ENCODE results near the gene CA10.

CA10 gene

DNA sequence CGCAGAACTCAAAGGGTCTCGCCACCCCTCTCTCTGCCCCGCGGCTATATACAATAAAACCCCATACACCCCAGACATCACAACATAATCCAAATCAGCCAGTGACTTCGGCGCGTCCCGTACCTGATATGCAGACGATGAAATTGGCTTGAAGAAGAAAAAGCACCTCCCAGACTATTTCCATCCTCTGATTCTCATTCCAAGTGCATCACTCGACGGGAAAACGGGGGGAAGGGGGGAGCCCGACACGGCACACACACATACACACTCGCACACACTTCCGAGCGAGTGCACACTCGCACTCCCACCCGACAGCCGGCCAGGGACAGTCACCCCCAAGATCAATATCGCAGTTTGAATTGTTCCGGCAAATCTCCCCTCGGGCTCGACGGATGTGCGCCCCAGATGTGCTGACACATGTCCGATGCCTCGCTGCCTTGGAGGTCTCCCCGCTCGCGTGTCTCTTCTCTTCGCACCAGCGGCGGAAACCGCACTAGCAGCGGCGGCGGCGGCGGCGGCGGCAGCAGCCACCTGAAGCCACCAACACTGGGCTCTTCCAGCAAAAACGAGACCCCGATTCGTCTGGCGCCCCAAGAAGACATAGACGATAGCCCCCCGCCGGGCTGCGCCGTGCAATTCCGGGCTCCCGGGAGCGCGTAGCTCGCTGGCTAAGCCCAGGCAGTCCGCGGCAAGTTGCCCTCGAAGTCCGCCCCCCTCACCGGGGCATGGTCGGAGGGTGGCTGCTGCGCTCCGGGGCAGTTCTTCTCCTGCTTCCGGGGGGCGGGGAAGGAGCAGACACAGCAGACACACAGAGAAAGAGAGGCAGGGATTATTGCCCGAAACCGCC lies 688 bp downstream of the CA10 start:
- DNase-seq (ENCODE audit: extremely low read depth, insufficient read length): no peak
- TF ChIP-seq, protein P1, sequence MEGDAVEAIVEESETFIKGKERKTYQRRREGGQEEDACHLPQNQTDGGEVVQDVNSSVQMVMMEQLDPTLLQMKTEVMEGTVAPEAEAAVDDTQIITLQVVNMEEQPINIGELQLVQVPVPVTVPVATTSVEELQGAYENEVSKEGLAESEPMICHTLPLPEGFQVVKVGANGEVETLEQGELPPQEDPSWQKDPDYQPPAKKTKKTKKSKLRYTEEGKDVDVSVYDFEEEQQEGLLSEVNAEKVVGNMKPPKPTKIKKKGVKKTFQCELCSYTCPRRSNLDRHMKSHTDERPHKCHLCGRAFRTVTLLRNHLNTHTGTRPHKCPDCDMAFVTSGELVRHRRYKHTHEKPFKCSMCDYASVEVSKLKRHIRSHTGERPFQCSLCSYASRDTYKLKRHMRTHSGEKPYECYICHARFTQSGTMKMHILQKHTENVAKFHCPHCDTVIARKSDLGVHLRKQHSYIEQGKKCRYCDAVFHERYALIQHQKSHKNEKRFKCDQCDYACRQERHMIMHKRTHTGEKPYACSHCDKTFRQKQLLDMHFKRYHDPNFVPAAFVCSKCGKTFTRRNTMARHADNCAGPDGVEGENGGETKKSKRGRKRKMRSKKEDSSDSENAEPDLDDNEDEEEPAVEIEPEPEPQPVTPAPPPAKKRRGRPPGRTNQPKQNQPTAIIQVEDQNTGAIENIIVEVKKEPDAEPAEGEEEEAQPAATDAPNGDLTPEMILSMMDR (IDR thresholded peaks at IDR 0.05; ENCODE audit: insufficient read depth, low read length, poor library complexity, severe bottlenecking): no peak
- H3K4me3 ChIP-seq (replicated peaks; ENCODE audit: low read depth, low read length): no peak overlapping the region
- H3K27me3 ChIP-seq (replicated peaks; ENCODE audit: control insufficient read depth, insufficient read depth, low read length): no peaks in the 10 kb centered on the region
- H3K36me3 ChIP-seq (ENCODE audit: control insufficient read depth, insufficient read depth, low read length): no peaks in the 10 kb centered on the region

DNA sequence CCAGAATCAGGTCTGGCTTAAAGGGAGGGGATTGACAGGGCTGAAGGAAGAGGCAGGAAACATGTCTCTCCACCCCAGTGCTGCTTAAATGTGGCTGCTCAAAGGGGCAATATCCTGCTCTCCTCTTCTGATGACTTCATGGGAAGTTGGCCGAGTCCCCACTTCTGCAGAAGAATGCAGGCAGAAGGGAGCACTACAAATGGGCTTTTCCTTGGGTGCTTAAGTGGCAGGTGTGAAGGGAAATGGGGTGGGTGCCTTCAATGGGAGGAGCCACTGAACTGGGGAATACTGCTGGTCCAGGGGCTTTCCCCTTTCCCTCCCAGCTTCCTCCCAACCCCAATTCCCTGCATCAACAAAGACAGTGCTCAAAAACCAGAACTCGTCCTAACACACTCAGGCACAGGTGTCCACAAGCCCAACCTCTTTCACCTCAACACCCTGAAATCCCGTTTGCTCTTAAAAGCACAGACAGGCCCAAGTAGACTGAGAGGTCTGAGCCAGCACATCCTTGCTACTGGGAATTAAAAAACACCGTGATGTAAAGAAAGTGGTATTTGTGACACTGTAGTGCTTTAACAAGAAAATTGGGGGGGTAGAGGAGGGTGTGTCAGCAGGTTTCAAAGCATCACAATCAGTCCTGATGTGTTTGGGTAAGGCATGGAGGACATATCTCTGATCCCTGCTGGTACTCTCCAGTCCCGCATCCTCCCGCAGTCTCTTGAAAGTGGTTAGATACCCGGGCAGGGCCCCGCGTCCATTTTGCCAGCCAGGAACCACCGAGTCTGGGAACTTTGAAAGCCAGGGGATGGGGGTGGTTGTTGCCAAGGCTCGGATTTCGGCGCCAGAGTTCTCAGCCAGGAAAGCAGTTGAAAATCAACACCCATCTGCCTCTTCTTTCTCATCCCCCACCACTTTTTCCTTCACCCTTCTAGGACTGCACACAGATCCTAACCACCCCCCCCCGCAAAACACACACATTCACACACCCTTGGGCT lies 1.6 kb downstream of the CA10 start:
- DNase-seq (ENCODE audit: extremely low read depth, insufficient read length): no peak
- Histone ChIP-seq H3K36me3 (ENCODE audit: control insufficient read depth, insufficient read depth, low read length) (no peaks in the 10 kb centered on the region), H3K27me3 (replicated peaks; ENCODE audit: control insufficient read depth, insufficient read depth, low read length) (no peaks in the 10 kb centered on the region), H3K4me3 (replicated peaks; ENCODE audit: low read depth, low read length) (no peak overlapping the region)
- TF ChIP-seq, protein P1 (IDR thresholded peaks at IDR 0.05; ENCODE audit: insufficient read depth, low read length, poor library complexity, severe bottlenecking): no peak

DNA sequence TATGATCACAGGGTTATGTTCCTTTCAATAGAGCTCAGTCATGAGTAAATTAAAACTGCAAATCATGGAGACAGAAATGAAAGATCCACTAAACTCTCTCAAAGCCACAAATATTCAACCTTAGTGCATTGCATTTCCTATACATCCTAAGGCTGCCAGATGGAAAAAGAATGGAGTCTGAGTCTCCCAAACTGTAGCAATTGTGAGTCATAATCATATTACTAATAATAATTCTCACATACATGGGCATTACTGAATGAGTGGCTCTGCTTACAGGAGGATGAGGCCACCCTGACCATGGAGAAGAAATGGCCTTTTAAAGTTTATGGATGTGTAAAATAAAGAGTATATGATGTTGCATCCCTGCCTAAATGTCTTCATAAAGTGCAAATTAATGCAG lies 3.2 kb downstream of the CA10 start:
- DNase-seq (ENCODE audit: extremely low read depth, insufficient read length): no peak
- TF ChIP-seq, protein P1 (IDR thresholded peaks at IDR 0.05; ENCODE audit: insufficient read depth, low read length, poor library complexity, severe bottlenecking): no peak
- no peaks in the 10 kb centered on the region for H3K36me3 ChIP-seq (ENCODE audit: control insufficient read depth, insufficient read depth, low read length)
- no peak overlapping the region for H3K4me3 ChIP-seq (replicated peaks; ENCODE audit: low read depth, low read length)
- H3K27me3 ChIP-seq (replicated peaks; ENCODE audit: control insufficient read depth, insufficient read depth, low read length): no peaks in the 10 kb centered on the region

GRCh38 chr17:52154466-52154865 lies 4.0 kb downstream of the CA10 start:
- H3K4me3 ChIP-seq (replicated peaks; ENCODE audit: low read depth, low read length): no peak overlapping the region

DNA sequence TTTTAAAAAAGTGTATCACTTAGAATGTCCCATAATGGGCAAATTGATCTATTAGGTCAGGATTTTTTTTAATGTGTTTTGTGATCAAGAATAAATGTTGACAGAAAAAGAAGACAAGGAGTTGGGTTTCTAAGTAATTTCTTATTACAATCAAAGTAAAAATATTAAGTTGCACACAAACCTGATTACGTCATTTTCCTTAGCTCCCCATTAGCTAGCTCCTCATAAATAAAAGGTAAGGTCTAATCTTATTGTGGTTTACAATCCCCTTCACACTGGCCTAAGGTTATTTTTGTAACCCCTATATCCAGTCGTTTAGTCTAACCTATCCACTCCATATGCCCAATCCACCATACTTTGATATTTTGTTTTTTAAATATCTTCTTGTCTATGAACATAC lies 7.6 kb downstream of the CA10 start:
- Histone ChIP-seq H3K27me3 (replicated peaks; ENCODE audit: control insufficient read depth, insufficient read depth, low read length) (no peaks in the 10 kb centered on the region), H3K4me3 (replicated peaks; ENCODE audit: low read depth, low read length) (no peak overlapping the region), H3K36me3 (ENCODE audit: control insufficient read depth, insufficient read depth, low read length) (no peaks in the 10 kb centered on the region)
- TF ChIP-seq, protein P1 (IDR thresholded peaks at IDR 0.05; ENCODE audit: insufficient read depth, low read length, poor library complexity, severe bottlenecking): no peak
- DNase-seq (ENCODE audit: extremely low read depth, insufficient read length): no peak

More at GRCh38 chr17:52154466-52154865, 4.0 kb downstream of the CA10 start:
- no peaks in the 10 kb centered on the region for H3K36me3 ChIP-seq (ENCODE audit: control insufficient read depth, insufficient read depth, low read length)
- DNase-seq (ENCODE audit: extremely low read depth, insufficient read length): no peak
- TF ChIP-seq, protein P1 (IDR thresholded peaks at IDR 0.05; ENCODE audit: insufficient read depth, low read length, poor library complexity, severe bottlenecking): no peak
- no peaks in the 10 kb centered on the region for H3K27me3 ChIP-seq (replicated peaks; ENCODE audit: control insufficient read depth, insufficient read depth, low read length)
